ENCODE data around the gene AP1G1.

The AP1G1 gene

GRCh38 chr16:71754108-71754507 is 54.5 kb downstream of the AP1G1 start:
- no peak for DNase-seq

- no peak for DNase-seq
These were observed 60.4 kb downstream of the AP1G1 start for GRCh38 chr16:71748226-71748625.

- DNase-seq, result peak; percentile 55
These were observed 62.1 kb downstream of the AP1G1 start for GRCh38 chr16:71746442-71747046.

GRCh38 chr16:71738855-71739254 is 69.8 kb downstream of the AP1G1 start:
- DNase-seq, result no peak

- no peak for DNase-seq
These were observed 71.1 kb downstream of the AP1G1 start for GRCh38 chr16:71737501-71737900.

- no peak for DNase-seq
These were observed 74.1 kb downstream of the AP1G1 start for GRCh38 chr16:71734511-71734910.

- DNase-seq, result no peak
These were observed 76.0 kb downstream of the AP1G1 start for GRCh38 chr16:71732587-71732986.

GRCh38 chr16:71727551-71728324 is 80.9 kb downstream of the AP1G1 start:
- DNase-seq, result no peak

- DNase-seq, result no peak
These were observed 81.9 kb downstream of the AP1G1 start for GRCh38 chr16:71726476-71727315.

- no peak for DNase-seq
These were observed 84.3 kb downstream of the AP1G1 start, which contains the start of gene PHLPP2 for GRCh38 chr16:71724320-71724751. Gene PHLPP2 (minus strand): TSS chr16:71724701. CDS start chr16:71714795, 9,906 bp downstream.

GRCh38 chr16:71723537-71724319 is 84.9 kb downstream of the AP1G1 start:
- peak; percentile 95 for DNase-seq

- DNase-seq, result peak; percentile 74
These were observed 85.7 kb downstream of the AP1G1 start for GRCh38 chr16:71722801-71723536.

GRCh38 chr16:71721066-71721740 is 87.4 kb downstream of the AP1G1 start:
- no peak for DNase-seq

GRCh38 chr16:71712501-71712900 is 96.1 kb downstream of the AP1G1 start:
- DNase-seq, result no peak

GRCh38 chr16:71711789-71712188 is 96.8 kb downstream of the AP1G1 start:
- no peak for DNase-seq

- DNase-seq, result no peak
These were observed 99.3 kb downstream of the AP1G1 start for GRCh38 chr16:71709229-71709781.

GRCh38 chr16:71708696-71709095 is 99.9 kb downstream of the AP1G1 start:
- no peak for DNase-seq

- no peak for DNase-seq
These were observed 101.4 kb downstream of the AP1G1 start for GRCh38 chr16:71707199-71707598.

- DNase-seq, result no peak
These were observed 102.6 kb downstream of the AP1G1 start for GRCh38 chr16:71706046-71706445.

- no peak for DNase-seq
These were observed 105.3 kb downstream of the AP1G1 start for GRCh38 chr16:71703333-71703732.

- no peak for DNase-seq
These were observed 107.8 kb downstream of the AP1G1 start for GRCh38 chr16:71700831-71701230.

Data from RPMI8226 (cell line).